ENCODE data around the gene MBOAT1.
A peak's percentile ranks its signal among the peaks of the same experiment; 100 is the strongest.

Gene MBOAT1, protein sequence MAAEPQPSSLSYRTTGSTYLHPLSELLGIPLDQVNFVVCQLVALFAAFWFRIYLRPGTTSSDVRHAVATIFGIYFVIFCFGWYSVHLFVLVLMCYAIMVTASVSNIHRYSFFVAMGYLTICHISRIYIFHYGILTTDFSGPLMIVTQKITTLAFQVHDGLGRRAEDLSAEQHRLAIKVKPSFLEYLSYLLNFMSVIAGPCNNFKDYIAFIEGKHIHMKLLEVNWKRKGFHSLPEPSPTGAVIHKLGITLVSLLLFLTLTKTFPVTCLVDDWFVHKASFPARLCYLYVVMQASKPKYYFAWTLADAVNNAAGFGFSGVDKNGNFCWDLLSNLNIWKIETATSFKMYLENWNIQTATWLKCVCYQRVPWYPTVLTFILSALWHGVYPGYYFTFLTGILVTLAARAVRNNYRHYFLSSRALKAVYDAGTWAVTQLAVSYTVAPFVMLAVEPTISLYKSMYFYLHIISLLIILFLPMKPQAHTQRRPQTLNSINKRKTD

DNA sequence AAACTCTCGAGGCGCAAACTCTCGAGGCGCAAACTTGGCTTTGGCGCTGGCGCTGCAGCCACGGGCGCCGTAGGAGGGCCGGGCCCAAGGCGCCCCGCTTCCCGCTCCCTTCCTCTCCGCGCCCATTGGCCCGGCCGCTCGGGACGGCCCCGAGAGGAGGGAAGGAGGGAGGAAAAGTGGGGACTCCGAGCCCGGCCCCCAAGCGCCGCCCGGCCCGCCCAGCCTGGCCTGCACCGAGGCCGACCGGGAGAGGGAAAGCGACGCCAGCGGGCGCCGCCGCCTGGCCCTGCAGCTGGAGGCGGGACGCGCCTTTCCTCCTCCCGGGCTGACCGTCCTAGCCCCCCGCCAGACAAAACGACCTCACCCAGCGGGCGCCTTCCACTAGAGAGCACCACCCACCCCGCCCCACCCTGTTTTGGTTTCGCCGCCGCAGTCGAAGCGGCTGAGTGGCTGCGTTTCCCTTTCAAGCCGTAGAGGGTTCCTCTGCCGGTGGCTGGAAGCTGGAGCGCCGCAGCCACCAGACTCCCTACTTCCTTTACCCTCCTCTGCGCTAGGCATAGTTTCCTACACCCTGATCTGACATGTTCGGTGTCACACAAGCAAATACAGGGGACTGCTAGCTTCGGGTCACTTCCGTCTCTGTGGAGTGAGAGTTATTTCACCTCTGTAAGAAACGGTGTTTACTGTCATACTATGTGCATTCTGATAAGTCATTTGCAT, at the start of gene MBOAT1:
TSS of gene MBOAT1 (minus strand) at position 78 of the 720 bp plus-strand sequence. CDS start 235 bp downstream, outside the sequence.
- peak; percentile 62 for DNase-seq (ENCODE audit: low read depth)
- no peak for TF ChIP-seq CTCF (IDR thresholded peaks at IDR 0.05; ENCODE audit: low read depth, low read length, missing control alignments)

GRCh38 chr6:20261685-20262084, 49.4 kb upstream of the MBOAT1 start:
- no peak for DNase-seq (ENCODE audit: low read depth)

More for the DNA sequence above, at the start of gene MBOAT1:
- peak within 1 kb of the TSS; percentile 54 for H3K4me3 ChIP-seq (ENCODE audit: low read depth, low read length)

DNA sequence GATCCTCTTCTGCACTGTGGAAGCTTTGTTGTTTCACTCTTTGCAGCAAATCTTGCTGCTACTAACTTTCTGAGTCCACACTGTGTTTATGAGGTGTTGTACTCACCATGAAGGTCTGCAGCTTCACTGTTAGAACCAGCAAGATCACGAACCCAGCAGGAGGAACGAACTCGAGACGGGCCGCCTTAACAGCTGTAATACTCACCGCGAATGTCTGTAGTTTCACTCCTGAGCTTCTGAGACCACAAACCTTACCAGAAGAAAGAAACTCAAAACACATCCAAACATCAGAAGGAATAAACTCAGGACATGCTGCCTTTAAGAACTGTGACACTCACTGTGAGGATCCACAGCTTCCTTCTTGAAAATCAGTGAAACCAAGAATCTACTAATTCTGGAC, 48.1 kb upstream of the MBOAT1 start:
- no peak for TF ChIP-seq CTCF (IDR thresholded peaks at IDR 0.05; ENCODE audit: low read depth, low read length, missing control alignments)
- no peak overlapping the region for H3K4me3 ChIP-seq (ENCODE audit: low read depth, low read length)
- no peak for DNase-seq (ENCODE audit: low read depth)

More at GRCh38 chr6:20261685-20262084, 49.4 kb upstream of the MBOAT1 start:
- TF ChIP-seq CTCF (IDR thresholded peaks at IDR 0.05; ENCODE audit: low read depth, low read length, missing control alignments) = no peak
- H3K4me3 ChIP-seq (ENCODE audit: low read depth, low read length) = no peak overlapping the region

- no peak overlapping the region for H3K4me3 ChIP-seq (ENCODE audit: low read depth, low read length)
- TF ChIP-seq CTCF (IDR thresholded peaks at IDR 0.05; ENCODE audit: low read depth, low read length, missing control alignments) = no peak
- DNase-seq (ENCODE audit: low read depth) = no peak
Observed at GRCh38 chr6:20259316-20260049, 47.2 kb upstream of the MBOAT1 start.

- DNase-seq (ENCODE audit: low read depth) = no peak
- TF ChIP-seq CTCF (IDR thresholded peaks at IDR 0.05; ENCODE audit: low read depth, low read length, missing control alignments) = no peak
Observed at GRCh38 chr6:20255428-20255827, 43.2 kb upstream of the MBOAT1 start.

GRCh38 chr6:20254295-20254694, 42.0 kb upstream of the MBOAT1 start:
- DNase-seq (ENCODE audit: low read depth) = no peak
- no peak overlapping the region for H3K4me3 ChIP-seq (ENCODE audit: low read depth, low read length)
- TF ChIP-seq CTCF (IDR thresholded peaks at IDR 0.05; ENCODE audit: low read depth, low read length, missing control alignments) = no peak

More at GRCh38 chr6:20255428-20255827, 43.2 kb upstream of the MBOAT1 start:
- H3K4me3 ChIP-seq (ENCODE audit: low read depth, low read length) = no peak overlapping the region

Measured in GM12864 (cell line).